HCT116 (cell line): Measurements from ENCODE around the gene S100PBP. TPM values are rescaled to one million over a fixed set of nuclear protein-coding genes. Genes with fewer than 3 reads are reported as not detected.

Source experiments
- ATAC-seq: fragments of 200-7000 bp; cut with Tn5 transposase; 2 replicates; pipeline ENCODE4 v1.9.1; 2020; ENCODE audit warnings: mild to moderate bottlenecking, moderate library complexity
- BruUV-seq: library from RNA; stranded (reverse); fragments of 400-500 nt; replicated peaks from 2 replicates; lab custom pipeline; 2021; lab: Mats Ljungman, UMichigan
- CTCF ChIA-PET: fragments of 300-600 bp; sonication (Branson Sonifier 250); formaldehyde crosslinking; loops from one replicate; lab custom pipeline; 2021; ENCODE audit warnings: antibody characterized with exemption; lab: Charles Lee
- POLR2A ChIA-PET: fragments of 300-600, 350-600 bp; sonication (Branson Sonifier 250); formaldehyde crosslinking; loops from one replicate; lab custom pipeline; 2021; ENCODE audit warnings: antibody characterized with exemption; lab: Charles Lee
- RAD21 ChIA-PET, 2 experiments: fragments of 300-600 bp; sonication (Branson Sonifier 250); formaldehyde crosslinking; loops; one replicate each; lab custom pipeline; 2023; ENCODE audit warnings: low total read pairs in 2 of 2; ENCODE audit not compliant: uncharacterized antibody in 2 of 2, unreplicated experiment in 2 of 2, low non-redundant PET in 1 of 2; lab: Charles Lee
- DNase-seq: peaks from one replicate; pipeline ENCODE4 v3.0.0-alpha.2; 2010; ENCODE audit warnings: low read depth, low spot score
- H2AFZ ChIP-seq: fragments of 200-600 bp; shearing (Covaris generic), sonication (generic); 2 replicates; pipeline ENCODE4 v1.6.1; 2017; ENCODE audit warnings: low read depth, mixed run types, mixed read lengths, antibody characterized with exemption, low read length; ENCODE audit not compliant: poor library complexity, severe bottlenecking
- H3K27ac ChIP-seq: 2 replicates; pipeline ENCODE4 v1.5.1; 2012; ENCODE audit warnings: low read depth, low read length
- H3K27me3 ChIP-seq: fragments of 200-600 bp; sonication (generic); 2 replicates; pipeline ENCODE4 v1.6.1; 2016; ENCODE audit warnings: mixed run types, low read length, mixed read lengths; ENCODE audit not compliant: insufficient read depth
- H3K36me3 ChIP-seq, 2 experiments: fragments of 200-500 bp in 1 of 2; fragments of 200-600 bp in 1 of 2; sonication (Bioruptor generic) in 1 of 2; sonication (generic) in 1 of 2; 2 replicates each; pipeline versions ENCODE4 v1.5.1 to v1.6.1; 2014 to 2016; ENCODE audit warnings: low read length in 2 of 2, inconsistent platforms in 1 of 2, mixed read lengths in 1 of 2, mixed run types in 1 of 2; ENCODE audit not compliant: insufficient read depth in 2 of 2, control insufficient read depth in 1 of 2
- H3K4me1 ChIP-seq, 2 experiments: fragments of 200-600 bp in 1 of 2; sonication (generic) in 1 of 2; 2 replicates each; pipeline versions ENCODE4 v1.5.1 to v1.6.1; 2012 to 2017; ENCODE audit warnings: low read length in 2 of 2, inconsistent platforms in 1 of 2, mild to moderate bottlenecking in 1 of 2, mixed read lengths in 1 of 2, mixed run types in 1 of 2, moderate library complexity in 1 of 2; ENCODE audit not compliant: insufficient read depth in 2 of 2, control insufficient read depth in 1 of 2
- H3K4me2 ChIP-seq: fragments of 200-600 bp; sonication (generic); 2 replicates; pipeline ENCODE4 v1.6.1; 2017; ENCODE audit warnings: mixed run types, low read length, mixed read lengths
- H3K4me3 ChIP-seq, 2 experiments: fragments of 200-600 bp in 1 of 2; sonication (generic) in 1 of 2; replicated peaks in 1 of 2; 2 replicates each; pipeline ENCODE4 v1.5.1; 2011 to 2016; ENCODE audit warnings: low read length in 2 of 2, control low read depth in 1 of 2, low read depth in 1 of 2, mild to moderate bottlenecking in 1 of 2, mixed read lengths in 1 of 2, mixed run types in 1 of 2
- H3K79me2 ChIP-seq: fragments of 200-600 bp; sonication (generic); 2 replicates; pipeline ENCODE4 v1.6.1; 2017; ENCODE audit warnings: mild to moderate bottlenecking, mixed run types, low read length, moderate library complexity, mixed read lengths; ENCODE audit not compliant: insufficient read depth
- H3K9ac ChIP-seq: fragments of 200-600 bp; sonication (generic); 2 replicates; pipeline ENCODE4 v1.6.1; 2016; ENCODE audit warnings: low read length, mixed read lengths
- H3K9me2 ChIP-seq: fragments of 200-600 bp; sonication (generic), shearing (Covaris generic); 2 replicates; pipeline ENCODE4 v1.6.1; 2017; ENCODE audit warnings: mixed run types, mild to moderate bottlenecking, moderate library complexity; ENCODE audit not compliant: insufficient read depth
- H3K9me3 ChIP-seq, 2 experiments: fragments of 200-500 bp in 1 of 2; fragments of 200-600 bp in 1 of 2; sonication (Bioruptor generic) in 1 of 2; sonication (generic) in 1 of 2; 2 replicates each; pipeline ENCODE4 v1.6.1; 2014 to 2017; ENCODE audit warnings: low read length in 2 of 2, mixed read lengths in 2 of 2, inconsistent platforms in 1 of 2, low read depth in 1 of 2, mild to moderate bottlenecking in 1 of 2, mixed run types in 1 of 2, moderate library complexity in 1 of 2; ENCODE audit not compliant: control insufficient read depth in 1 of 2, insufficient read depth in 1 of 2
- H4K20me1 ChIP-seq: fragments of 200-600 bp; sonication (generic), shearing (Covaris generic); 2 replicates; pipeline ENCODE4 v1.6.1; 2017; ENCODE audit warnings: mixed run types, mild to moderate bottlenecking, moderate library complexity; ENCODE audit not compliant: insufficient read depth
- ELF1 ChIP-seq: IDR thresholded peaks from 2 replicates; pipeline ENCODE4 v1.6.1; 2012; ENCODE audit warnings: low read depth, borderline replicate concordance
- EZH2 ChIP-seq: fragments of 200-600 bp; sonication (generic); IDR thresholded peaks from 2 replicates; pipeline ENCODE4 v1.6.1; 2017; ENCODE audit warnings: antibody characterized with exemption, mixed run types
- FOSL1 ChIP-seq: IDR thresholded peaks from 2 replicates; pipeline ENCODE4 v1.6.1; 2012; ENCODE audit warnings: low read depth
- JUND ChIP-seq: IDR thresholded peaks from 2 replicates; pipeline ENCODE4 v1.6.1; 2012
- POLR2A ChIP-seq: IDR thresholded peaks from 2 replicates; pipeline ENCODE4 v1.7.0; 2011; ENCODE audit warnings: borderline replicate concordance; ENCODE audit not compliant: insufficient read depth, insufficient read length; ENCODE audit errors: extremely low read depth
- POLR2AphosphoS5 ChIP-seq: IDR thresholded peaks from 2 replicates; pipeline ENCODE4 v1.6.1; 2011; ENCODE audit warnings: mild to moderate bottlenecking, low read depth, low read length, moderate library complexity
- SIN3A ChIP-seq: IDR thresholded peaks from 2 replicates; pipeline ENCODE4 v1.6.1; 2012; ENCODE audit warnings: low read depth
- SP1 ChIP-seq: IDR thresholded peaks from 2 replicates; pipeline ENCODE4 v1.6.1; 2012; ENCODE audit warnings: low read depth
- SRF ChIP-seq: IDR thresholded peaks from 2 replicates; pipeline ENCODE4 v1.6.1; 2012; ENCODE audit warnings: low read depth
- TCF7L2 ChIP-seq: IDR thresholded peaks from 2 replicates; pipeline ENCODE4 v1.7.0; 2011; ENCODE audit warnings: borderline replicate concordance, inconsistent platforms; ENCODE audit not compliant: insufficient read depth, insufficient read length; ENCODE audit errors: extremely low read depth
- YY1 ChIP-seq: IDR thresholded peaks from 2 replicates; pipeline ENCODE4 v1.6.1; 2011; ENCODE audit warnings: low read length, low read depth, moderate library complexity, mild to moderate bottlenecking; ENCODE audit not compliant: insufficient replicate concordance; ENCODE audit errors: extremely low read depth
- ZFX ChIP-seq: fragments of 450-650 bp; IDR thresholded peaks from 2 replicates; pipeline ENCODE4 v1.6.1; 2017
- ZNF274 ChIP-seq: fragments of 200-500 bp; sonication (Bioruptor generic); IDR thresholded peaks from 2 replicates; pipeline ENCODE4 v1.6.1; 2014; ENCODE audit warnings: mild to moderate bottlenecking, low read depth, low read length, inconsistent platforms
- intact Hi-C: fragments of 100-400 bp; cut with micrococcal nuclease; formaldehyde crosslinking; loops from 2 replicates; pipeline ENCODE4 v1.10.0; 2022
- total RNA-seq: library from RNA; stranded (reverse); gene quantifications from one replicate; pipeline ENCODE4 v1.2.1, GENCODE V29; 2021; ENCODE audit not compliant: unreplicated experiment
- TF ChIP-seq, protein P1 (sequence below): IDR thresholded peaks from 2 replicates; pipeline ENCODE4 v1.6.1; 2012; ENCODE audit warnings: low read depth
- TF ChIP-seq, protein P2 (sequence below): IDR thresholded peaks from 2 replicates; pipeline ENCODE4 v1.6.1; 2012

S100PBP gene
- total RNA-seq, 1 experiment from 2014 or later = 38.2 TPM

DNA sequence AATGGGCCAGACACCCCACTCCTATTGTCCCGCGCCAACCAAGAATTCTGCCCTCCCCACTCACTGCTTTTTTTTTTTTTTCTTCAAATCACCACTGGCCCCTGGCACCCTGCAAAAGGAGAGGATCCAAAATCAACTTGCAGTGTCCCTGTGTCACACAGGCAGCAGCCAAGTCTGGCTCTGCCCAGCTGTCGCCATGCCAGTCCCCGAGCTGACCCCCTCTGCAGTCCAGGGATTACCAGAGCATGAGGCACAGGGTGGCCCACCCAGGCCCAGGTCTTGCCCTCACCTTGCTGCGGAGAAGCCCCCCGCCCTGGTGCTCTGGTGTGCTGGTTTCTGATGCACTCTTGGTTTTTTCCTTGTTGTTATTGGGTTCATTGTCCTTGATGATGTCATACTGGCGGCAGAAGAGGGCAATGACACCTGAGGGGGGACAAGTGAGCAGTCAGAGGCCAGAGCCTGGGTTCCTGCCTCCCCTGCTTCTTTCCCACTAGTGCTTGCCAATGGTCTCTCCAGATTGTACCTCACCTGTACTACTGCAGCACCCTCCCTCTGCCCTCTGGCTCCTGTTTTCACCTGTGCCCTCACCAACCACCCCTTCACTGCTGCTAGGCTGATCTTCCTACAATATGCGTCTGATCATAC is 47.0 kb downstream of the S100PBP start:
- Histone ChIP-seq H3K9ac (no peak overlapping the region), H3K36me3 (no peaks in the 10 kb centered on the region), H2AFZ (no peak overlapping the region), H3K27me3 (no peaks in the 10 kb centered on the region), H3K9me3 (no peaks in the 10 kb centered on the region), H4K20me1 (no peaks in the 10 kb centered on the region), H3K4me1 (no peaks in the 10 kb centered on the region), H3K79me2 (no peaks in the 10 kb centered on the region), H3K27ac (no peak overlapping the region), H3K4me3 (no peak overlapping the region), H3K9me2 (no peaks in the 10 kb centered on the region), H3K4me2 (no peak overlapping the region)
- intact Hi-C loops = no loop called here
- RAD21 ChIA-PET = no interaction called here
- TF ChIP-seq TCF7L2 (no peak), FOSL1 (no peak), EZH2 (no peak), SIN3A (no peak)
- DNase-seq = no peak
- ATAC-seq = no peak
- POLR2A ChIA-PET = no interaction called here
- BruUV-seq = no TSS peak
- CTCF ChIA-PET = no interaction called here

DNA sequence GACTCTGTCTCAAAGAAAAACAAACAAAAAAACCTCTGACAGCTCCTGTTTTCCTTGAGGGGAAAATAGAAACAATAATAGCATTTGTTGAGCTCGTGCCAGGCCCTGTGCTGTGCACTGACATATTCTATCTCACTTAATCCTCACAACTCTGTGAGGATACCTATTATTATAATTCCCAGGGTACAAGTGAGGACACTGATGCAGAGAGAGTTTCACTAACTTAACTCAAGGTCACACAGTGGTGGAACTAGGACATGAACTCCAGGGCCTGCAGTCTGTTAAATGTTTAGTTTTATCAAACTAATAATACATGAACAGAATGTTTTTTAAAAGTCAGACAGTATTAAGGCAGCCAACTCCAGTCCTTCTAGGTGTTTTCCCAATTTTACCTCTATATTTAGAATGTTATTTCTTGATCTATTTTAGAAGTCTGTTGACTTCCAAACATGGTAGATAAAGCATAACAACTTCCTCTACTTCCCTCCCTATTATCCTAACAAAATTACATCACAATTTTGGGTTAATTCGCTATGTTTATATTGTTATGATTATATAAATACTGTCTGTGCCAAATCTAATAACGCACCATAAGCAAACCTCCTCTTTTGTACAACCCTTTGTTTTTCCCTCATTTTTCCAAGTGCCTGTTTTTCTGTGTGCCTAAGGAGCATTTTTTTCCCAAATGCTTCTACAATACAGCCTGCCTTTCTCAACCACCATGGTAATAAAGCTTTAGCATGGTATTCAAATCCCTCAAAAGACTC is 48.4 kb downstream of the S100PBP start:
- H3K9ac ChIP-seq = no peak overlapping the region
- H3K27me3 ChIP-seq = no peaks in the 10 kb centered on the region
- ChIA-PET CTCF (interaction anchor here (0.7 kb wide), 1 partner anchor 11 kb away, joined by 3 read pairs; no protein-coding TSS in a partner anchor), RAD21 (no interaction called here), POLR2A (no interaction called here)
- no peaks in the 10 kb centered on the region for H3K4me1 ChIP-seq
- H2AFZ ChIP-seq = no peak overlapping the region
- no peaks in the 10 kb centered on the region for H3K36me3 ChIP-seq
- no peak for ATAC-seq
- H3K4me3 ChIP-seq = no peak overlapping the region
- intact Hi-C loops = no loop called here
- H3K27ac ChIP-seq = no peak overlapping the region
- no peak overlapping the region for H3K4me2 ChIP-seq
- no TSS peak for BruUV-seq
- no peak for DNase-seq
- H3K9me3 ChIP-seq = no peaks in the 10 kb centered on the region
- H4K20me1 ChIP-seq = no peaks in the 10 kb centered on the region
- H3K79me2 ChIP-seq = no peaks in the 10 kb centered on the region
- H3K9me2 ChIP-seq = no peaks in the 10 kb centered on the region
- TF ChIP-seq ZNF274 = no peak
- no peak for TF ChIP-seq POLR2A
- TF ChIP-seq JUND = no peak
- no peak for TF ChIP-seq SIN3A
- TF ChIP-seq POLR2AphosphoS5 = no peak
- no peak for TF ChIP-seq SRF
- TF ChIP-seq, protein P1, sequence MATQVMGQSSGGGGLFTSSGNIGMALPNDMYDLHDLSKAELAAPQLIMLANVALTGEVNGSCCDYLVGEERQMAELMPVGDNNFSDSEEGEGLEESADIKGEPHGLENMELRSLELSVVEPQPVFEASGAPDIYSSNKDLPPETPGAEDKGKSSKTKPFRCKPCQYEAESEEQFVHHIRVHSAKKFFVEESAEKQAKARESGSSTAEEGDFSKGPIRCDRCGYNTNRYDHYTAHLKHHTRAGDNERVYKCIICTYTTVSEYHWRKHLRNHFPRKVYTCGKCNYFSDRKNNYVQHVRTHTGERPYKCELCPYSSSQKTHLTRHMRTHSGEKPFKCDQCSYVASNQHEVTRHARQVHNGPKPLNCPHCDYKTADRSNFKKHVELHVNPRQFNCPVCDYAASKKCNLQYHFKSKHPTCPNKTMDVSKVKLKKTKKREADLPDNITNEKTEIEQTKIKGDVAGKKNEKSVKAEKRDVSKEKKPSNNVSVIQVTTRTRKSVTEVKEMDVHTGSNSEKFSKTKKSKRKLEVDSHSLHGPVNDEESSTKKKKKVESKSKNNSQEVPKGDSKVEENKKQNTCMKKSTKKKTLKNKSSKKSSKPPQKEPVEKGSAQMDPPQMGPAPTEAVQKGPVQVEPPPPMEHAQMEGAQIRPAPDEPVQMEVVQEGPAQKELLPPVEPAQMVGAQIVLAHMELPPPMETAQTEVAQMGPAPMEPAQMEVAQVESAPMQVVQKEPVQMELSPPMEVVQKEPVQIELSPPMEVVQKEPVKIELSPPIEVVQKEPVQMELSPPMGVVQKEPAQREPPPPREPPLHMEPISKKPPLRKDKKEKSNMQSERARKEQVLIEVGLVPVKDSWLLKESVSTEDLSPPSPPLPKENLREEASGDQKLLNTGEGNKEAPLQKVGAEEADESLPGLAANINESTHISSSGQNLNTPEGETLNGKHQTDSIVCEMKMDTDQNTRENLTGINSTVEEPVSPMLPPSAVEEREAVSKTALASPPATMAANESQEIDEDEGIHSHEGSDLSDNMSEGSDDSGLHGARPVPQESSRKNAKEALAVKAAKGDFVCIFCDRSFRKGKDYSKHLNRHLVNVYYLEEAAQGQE = no peak
- no peak for TF ChIP-seq SP1
- no peak for TF ChIP-seq ELF1
- TF ChIP-seq EZH2 = no peak
- no peak for TF ChIP-seq ZFX
- no peak for TF ChIP-seq YY1
- TF ChIP-seq, protein P2, sequence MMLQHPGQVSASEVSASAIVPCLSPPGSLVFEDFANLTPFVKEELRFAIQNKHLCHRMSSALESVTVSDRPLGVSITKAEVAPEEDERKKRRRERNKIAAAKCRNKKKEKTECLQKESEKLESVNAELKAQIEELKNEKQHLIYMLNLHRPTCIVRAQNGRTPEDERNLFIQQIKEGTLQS = no peak
